Stimulated activated CD8-positive, alpha-beta memory T cell treated with anti-CD3 and anti-CD28 coated beads, Interleukin-4, amount 100 ng/mL, for 1 hour (primary cell): ENCODE data around the gene HECA.
A peak's percentile ranks its signal among the peaks of the same experiment; 100 is the strongest.
"Not testable (repeated sequence)": the region's sequence is repeated elsewhere in the genome, so short reads cannot be mapped to it uniquely, and the experiment has no call there.

ENCODE experiments used
- DNase-seq, 2 donors: peaks; one replicate each; pipeline ENCODE4 v3.0.0-alpha.2; 2020; ENCODE audit warnings: low read depth in 2 of 2, low spot score in 1 of 2

Gene HECA

GRCh38 chr6:139135578-139136545 is 982 bp downstream of the HECA start:
- DNase-seq: peak in 1 of 2 donors; percentile 33

- no peak for DNase-seq
These were observed 2.8 kb downstream of the HECA start for GRCh38 chr6:139137706-139138105.

- not testable (repeated sequence) for DNase-seq
These were observed 6.0 kb downstream of the HECA start for GRCh38 chr6:139140854-139141253.

- DNase-seq: no peak
These were observed 7.4 kb downstream of the HECA start for GRCh38 chr6:139142262-139142661.

GRCh38 chr6:139143111-139143510 is 8.2 kb downstream of the HECA start:
- DNase-seq: no peak

- DNase-seq: no peak
These were observed 9.7 kb downstream of the HECA start for GRCh38 chr6:139144490-139145085.

GRCh38 chr6:139145661-139146060 is 10.8 kb downstream of the HECA start:
- DNase-seq: no peak

- DNase-seq: no peak
These were observed 11.4 kb downstream of the HECA start for GRCh38 chr6:139146317-139146726.

GRCh38 chr6:139147628-139148027 is 12.7 kb downstream of the HECA start:
- no peak for DNase-seq

GRCh38 chr6:139148557-139149235 is 13.8 kb downstream of the HECA start:
- no peak for DNase-seq

GRCh38 chr6:139149383-139149782 is 14.5 kb downstream of the HECA start:
- no peak for DNase-seq

- DNase-seq: no peak
These were observed 16.0 kb downstream of the HECA start for GRCh38 chr6:139150920-139151319.

- no peak for DNase-seq
These were observed 16.7 kb downstream of the HECA start for GRCh38 chr6:139151425-139152087.

- DNase-seq: no peak
These were observed 17.4 kb downstream of the HECA start for GRCh38 chr6:139152088-139152891.

- no peak for DNase-seq
These were observed 18.0 kb downstream of the HECA start for GRCh38 chr6:139152892-139153271.

- no peak for DNase-seq
These were observed 19.0 kb downstream of the HECA start for GRCh38 chr6:139153855-139154254.

- no peak for DNase-seq
These were observed 20.1 kb downstream of the HECA start for GRCh38 chr6:139154881-139155547.

GRCh38 chr6:139156102-139156501 is 21.2 kb downstream of the HECA start:
- no peak for DNase-seq

- DNase-seq: no peak
These were observed 21.7 kb downstream of the HECA start for GRCh38 chr6:139156551-139156950.

GRCh38 chr6:139157086-139157485 is 22.2 kb downstream of the HECA start:
- not testable (repeated sequence) for DNase-seq
